Upper lobe of right lung (tissue), 1 donor: ENCODE results near the gene RXRA. TPM values are rescaled to one million over a fixed set of nuclear protein-coding genes. Genes with fewer than 3 reads are reported as not detected.

ENCODE experiments used
- ATAC-seq: fragments of 200-7000 bp; cut with Tn5 transposase; one replicate; pipeline ENCODE4 v1.9.1; 2020; ENCODE audit warnings: mild to moderate bottlenecking, moderate library complexity
- DNase-seq: peaks from one replicate; pipeline ENCODE4 v3.0.0-alpha.2; 2020
- H3K27ac ChIP-seq: fragments of 200-600 bp; one replicate; pipeline ENCODE4 v1.8.0; 2022
- H3K27me3 ChIP-seq: fragments of 200-600 bp; one replicate; pipeline ENCODE4 v1.8.0; 2022; ENCODE audit warnings: mild to moderate bottlenecking
- H3K36me3 ChIP-seq: fragments of 200-600 bp; one replicate; pipeline ENCODE4 v1.8.0; 2022
- H3K4me1 ChIP-seq: fragments of 200-600 bp; one replicate; pipeline ENCODE4 v1.8.0; 2022
- H3K4me3 ChIP-seq: fragments of 200-600 bp; one replicate; pipeline ENCODE4 v1.8.0; 2022; ENCODE audit warnings: mild to moderate bottlenecking
- H3K9me3 ChIP-seq: fragments of 200-600 bp; one replicate; pipeline ENCODE4 v1.8.0; 2022
- intact Hi-C: fragments of 100-400 bp; cut with DNase I; formaldehyde crosslinking; loops from one replicate; pipeline ENCODE4 v1.11.0; 2022
- total RNA-seq: library from RNA; stranded (reverse); fragmentation: NEBNext Ultra II Directional; extraction: Animal tissue kit (Norgen Biotek cat#: 25700); gene quantifications from one replicate; pipeline ENCODE4 v1.2.1, GENCODE V29; 2021
- TF ChIP-seq, protein P1 (sequence below): fragments of 200-600 bp; IDR thresholded peaks from one replicate; pipeline ENCODE4 v1.8.0; 2022; ENCODE audit warnings: antibody characterized with exemption
- donor health status: DM: no; HTN: yes; CAD: no; lungs with severe emphysema.

The RXRA gene
- total RNA-seq, 1 donor from 2014 or later, result 80.6 TPM

DNA sequence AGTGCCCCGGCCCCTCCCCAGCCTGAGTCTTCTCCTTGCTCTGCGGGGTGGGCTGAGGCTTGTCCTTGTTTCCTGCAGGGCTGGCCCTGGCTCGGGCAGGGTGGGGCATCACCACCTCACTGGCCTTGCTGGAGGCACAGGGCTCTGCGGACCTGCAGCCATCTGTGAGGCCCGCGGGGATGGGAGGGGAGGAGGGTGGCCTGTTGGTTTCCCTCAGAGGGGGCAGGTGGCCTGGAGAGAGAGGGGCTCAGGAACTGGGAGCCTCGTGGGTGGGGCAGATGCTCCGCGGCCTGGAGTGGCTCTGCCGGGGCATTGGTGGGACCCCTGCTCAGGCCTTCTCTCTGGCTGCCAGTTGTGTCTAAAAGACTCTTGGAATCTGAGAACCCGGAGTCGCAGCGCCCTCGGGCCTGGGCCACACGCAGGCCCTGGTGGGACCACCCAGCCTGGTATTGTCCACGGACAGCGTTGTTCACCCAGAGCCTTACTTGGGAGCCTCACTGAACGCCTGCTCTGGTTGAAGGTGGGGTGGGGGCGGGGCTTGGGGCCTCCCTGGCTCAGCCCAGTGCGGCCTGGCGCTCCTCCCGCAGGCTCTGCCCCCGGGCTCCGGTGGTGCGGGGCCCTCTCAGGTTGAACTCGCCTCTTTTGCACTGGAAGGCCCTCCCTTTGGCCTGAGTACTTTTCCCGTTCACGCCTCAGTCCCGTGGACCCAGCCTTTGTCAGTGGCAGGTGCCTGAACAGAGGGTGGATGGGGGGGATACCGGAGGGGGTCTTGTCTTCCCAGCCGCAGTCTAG, 111.3 kb downstream of the RXRA start:
- Histone ChIP-seq H3K4me1 (peaks cover 63% of the 10 kb centered on the region), H3K36me3 (peaks cover 27% of the 10 kb centered on the region), H3K27me3 (no peaks in the 10 kb centered on the region), H3K9me3 (no peaks in the 10 kb centered on the region), H3K27ac (no peak overlapping the region), H3K4me3 (no peak overlapping the region)
- ATAC-seq (peak; percentile 5), DNase-seq (peak; percentile 82)
- TF ChIP-seq, protein P1, sequence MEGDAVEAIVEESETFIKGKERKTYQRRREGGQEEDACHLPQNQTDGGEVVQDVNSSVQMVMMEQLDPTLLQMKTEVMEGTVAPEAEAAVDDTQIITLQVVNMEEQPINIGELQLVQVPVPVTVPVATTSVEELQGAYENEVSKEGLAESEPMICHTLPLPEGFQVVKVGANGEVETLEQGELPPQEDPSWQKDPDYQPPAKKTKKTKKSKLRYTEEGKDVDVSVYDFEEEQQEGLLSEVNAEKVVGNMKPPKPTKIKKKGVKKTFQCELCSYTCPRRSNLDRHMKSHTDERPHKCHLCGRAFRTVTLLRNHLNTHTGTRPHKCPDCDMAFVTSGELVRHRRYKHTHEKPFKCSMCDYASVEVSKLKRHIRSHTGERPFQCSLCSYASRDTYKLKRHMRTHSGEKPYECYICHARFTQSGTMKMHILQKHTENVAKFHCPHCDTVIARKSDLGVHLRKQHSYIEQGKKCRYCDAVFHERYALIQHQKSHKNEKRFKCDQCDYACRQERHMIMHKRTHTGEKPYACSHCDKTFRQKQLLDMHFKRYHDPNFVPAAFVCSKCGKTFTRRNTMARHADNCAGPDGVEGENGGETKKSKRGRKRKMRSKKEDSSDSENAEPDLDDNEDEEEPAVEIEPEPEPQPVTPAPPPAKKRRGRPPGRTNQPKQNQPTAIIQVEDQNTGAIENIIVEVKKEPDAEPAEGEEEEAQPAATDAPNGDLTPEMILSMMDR, result no peak
- intact Hi-C loops, result no loop called here

DNA sequence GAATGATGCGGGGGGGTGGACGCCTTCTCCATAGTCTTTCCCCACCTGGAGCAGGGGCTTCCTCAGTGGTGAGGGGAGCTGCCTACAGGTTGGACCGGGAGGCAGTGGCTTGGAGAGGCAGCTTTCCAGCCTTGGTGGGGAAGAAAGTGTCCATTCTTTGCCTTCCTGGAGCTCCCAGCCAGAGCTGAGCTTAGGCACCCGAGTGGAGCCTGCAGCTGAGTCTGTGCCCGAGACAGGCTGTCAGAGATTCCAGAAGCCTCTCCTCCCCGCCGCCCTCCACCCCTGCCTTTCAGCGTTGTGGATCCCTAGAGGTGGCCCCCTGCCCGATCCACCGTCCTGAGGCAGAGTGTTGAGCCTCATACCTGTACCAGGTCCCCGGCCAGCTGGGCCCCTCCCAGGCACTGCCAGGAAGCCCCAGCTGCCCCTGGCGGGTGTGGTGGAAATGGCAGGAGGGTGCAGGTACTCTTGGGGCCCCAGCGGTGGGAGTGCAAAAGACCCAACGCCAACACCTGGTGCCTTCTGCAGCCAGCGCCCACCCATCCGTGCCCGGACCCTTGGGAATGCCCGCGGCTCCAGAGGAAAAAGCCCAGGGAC, 112.0 kb downstream of the RXRA start:
- Histone ChIP-seq H3K27me3 (no peaks in the 10 kb centered on the region), H3K27ac (no peak overlapping the region), H3K36me3 (peaks cover 27% of the 10 kb centered on the region), H3K4me3 (no peak overlapping the region), H3K4me1 (peaks cover 62% of the 10 kb centered on the region), H3K9me3 (no peaks in the 10 kb centered on the region)
- ATAC-seq, result peak; percentile 23
- DNase-seq, result peak; percentile 81
- TF ChIP-seq, protein P1, result peak; percentile 18
- intact Hi-C loops, result no loop called here

DNA sequence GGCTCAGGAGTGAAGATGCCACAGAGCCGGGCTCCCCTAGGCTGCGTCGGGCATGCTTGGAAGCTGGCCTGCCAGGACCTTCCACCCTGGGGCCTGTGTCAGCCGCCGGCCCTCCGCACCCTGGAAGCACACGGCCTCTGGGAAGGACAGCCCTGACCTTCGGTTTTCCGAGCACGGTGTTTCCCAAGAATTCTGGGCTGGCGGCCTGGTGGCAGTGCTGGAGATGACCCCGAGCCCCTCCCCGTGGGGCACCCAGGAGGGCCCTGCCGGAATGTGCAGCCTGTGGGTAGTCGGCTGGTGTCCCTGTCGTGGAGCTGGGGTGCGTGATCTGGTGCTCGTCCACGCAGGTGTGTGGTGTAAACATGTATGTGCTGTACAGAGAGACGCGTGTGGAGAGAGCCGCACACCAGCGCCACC, 113.1 kb downstream of the RXRA start:
- H3K36me3 ChIP-seq, result peaks cover 16% of the 10 kb centered on the region
- DNase-seq (no peak), ATAC-seq (no peak)
- peaks cover 63% of the 10 kb centered on the region for H3K4me1 ChIP-seq
- no peak overlapping the region for H3K4me3 ChIP-seq
- TF ChIP-seq, protein P1, result no peak
- no peak overlapping the region for H3K27ac ChIP-seq
- no peaks in the 10 kb centered on the region for H3K9me3 ChIP-seq
- intact Hi-C loops, result no loop called here
- H3K27me3 ChIP-seq, result no peaks in the 10 kb centered on the region

DNA sequence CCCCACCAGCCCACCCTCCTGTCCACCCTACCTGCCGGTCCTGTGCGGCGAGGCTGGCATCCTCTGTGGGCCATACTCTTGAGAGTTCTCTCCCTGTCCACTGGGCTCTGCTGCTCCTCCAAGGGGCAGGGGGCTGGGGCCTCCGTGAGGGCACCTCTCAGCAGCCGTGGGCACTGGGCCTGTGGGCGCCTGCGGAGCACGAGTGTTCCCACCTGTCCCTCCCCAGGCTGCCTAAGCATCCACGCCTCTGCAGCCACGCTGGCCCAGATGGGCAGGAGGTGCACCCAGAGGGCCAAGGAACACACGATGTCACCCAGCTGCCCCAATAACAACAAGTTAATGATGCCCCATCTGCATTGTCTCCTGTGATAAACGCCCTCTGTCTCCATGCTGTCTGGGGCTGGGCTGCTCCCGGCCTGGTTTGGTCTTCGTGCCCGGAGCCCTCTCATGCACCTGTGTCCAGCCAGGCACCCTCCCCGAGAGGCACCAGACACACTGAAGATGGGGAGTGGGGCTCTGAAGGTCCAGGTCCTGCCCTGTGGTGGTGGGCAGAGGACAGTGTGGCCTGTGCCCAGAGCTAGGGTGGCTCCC, 114.5 kb downstream of the RXRA start:
- DNase-seq, result no peak
- intact Hi-C loops, result no loop called here
- ATAC-seq, result no peak
- no peaks in the 10 kb centered on the region for H3K27me3 ChIP-seq
- H3K36me3 ChIP-seq, result peaks cover 15% of the 10 kb centered on the region
- peaks cover 51% of the 10 kb centered on the region for H3K4me1 ChIP-seq
- no peak overlapping the region for H3K4me3 ChIP-seq
- H3K9me3 ChIP-seq, result no peaks in the 10 kb centered on the region
- TF ChIP-seq, protein P1, result no peak
- H3K27ac ChIP-seq, result no peak overlapping the region

DNA sequence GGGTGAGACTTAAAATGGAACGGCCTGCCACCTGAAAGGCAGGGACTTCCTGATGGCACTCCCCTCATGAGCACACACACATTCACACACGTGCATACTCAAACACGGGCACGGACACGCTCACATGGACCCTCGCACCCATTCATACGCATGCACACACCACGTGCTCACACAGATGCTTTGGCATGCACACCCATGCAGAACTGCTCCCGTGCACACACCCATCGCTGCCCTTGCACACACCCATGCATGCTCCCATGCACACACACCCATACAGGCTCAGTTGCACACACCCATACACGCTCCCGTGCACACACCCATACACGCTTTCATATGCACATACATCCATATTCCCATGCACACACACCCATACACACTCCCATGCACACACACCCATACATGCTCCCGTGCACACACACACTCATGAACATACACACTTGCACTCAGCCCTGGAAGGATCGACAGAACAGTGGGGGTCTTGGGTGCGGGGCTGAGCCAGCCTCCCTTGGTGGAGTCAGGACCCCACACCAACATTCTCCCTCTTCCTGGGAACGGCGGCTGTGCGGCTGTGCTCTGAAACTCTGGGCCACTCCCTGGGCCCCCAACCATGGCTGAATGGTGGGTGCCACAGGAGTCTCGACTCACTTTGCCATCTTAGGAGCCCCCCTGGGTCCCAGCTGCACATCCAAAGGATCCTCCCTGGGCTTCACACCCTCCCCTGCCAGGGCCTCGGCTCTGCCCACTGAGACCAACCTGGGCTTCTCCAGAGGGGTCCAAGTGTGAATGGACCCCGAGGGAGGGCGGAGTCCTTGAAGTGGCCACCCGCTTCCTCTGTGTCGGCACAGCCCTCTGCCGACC, 115.2 kb downstream of the RXRA start:
- H3K36me3 ChIP-seq, result peaks cover 7% of the 10 kb centered on the region
- ATAC-seq (no peak), DNase-seq (no peak)
- intact Hi-C loops, result loop anchor here (2.0 kb wide), 1 partner anchor 271 kb away; no protein-coding TSS in a partner anchor
- H3K27me3 ChIP-seq, result no peaks in the 10 kb centered on the region
- H3K4me1 ChIP-seq, result peaks cover 44% of the 10 kb centered on the region
- no peak overlapping the region for H3K4me3 ChIP-seq
- no peaks in the 10 kb centered on the region for H3K9me3 ChIP-seq
- no peak overlapping the region for H3K27ac ChIP-seq
- TF ChIP-seq, protein P1, result no peak
